HG02973 (cell line): Measurements from ENCODE around the gene RGSL1.
"Not testable (repeated sequence)": the region's sequence is repeated elsewhere in the genome, so short reads cannot be mapped to it uniquely, and the experiment has no call there.

Source experiments
- ATAC-seq: cut with Tn5 transposase; IDR thresholded peaks from one replicate; pipeline ENCODE4 v1.9.1; 2021; ENCODE audit warnings: moderate library complexity; ENCODE audit not compliant: unreplicated experiment

Gene RGSL1

GRCh38 chr1:182446033-182446669, 3.8 kb upstream of the RGSL1 start:
- ATAC-seq: peak; percentile 51

- ATAC-seq: not testable (repeated sequence)
These were observed 2.8 kb upstream of the RGSL1 start for GRCh38 chr1:182447124-182447523.

DNA sequence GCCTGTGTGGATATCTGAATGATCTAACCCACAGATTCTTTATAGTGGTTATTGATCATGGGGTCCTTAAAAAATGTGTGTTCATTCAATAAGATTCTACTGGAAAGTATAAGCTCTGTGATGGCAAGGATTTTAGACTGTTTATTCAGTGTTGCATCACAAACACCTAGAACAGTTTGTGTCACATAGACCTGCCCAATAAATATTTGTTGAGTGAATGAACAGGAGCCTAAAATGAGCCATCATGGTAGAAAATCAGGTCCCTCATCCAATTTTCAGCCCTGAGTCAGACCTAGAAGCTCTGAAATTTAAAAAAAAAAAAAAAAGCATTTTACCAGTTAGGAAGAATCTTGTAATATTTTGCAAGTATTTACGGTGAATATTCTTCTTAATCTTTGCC, 2.3 kb upstream of the RGSL1 start:
- no peak for ATAC-seq

DNA sequence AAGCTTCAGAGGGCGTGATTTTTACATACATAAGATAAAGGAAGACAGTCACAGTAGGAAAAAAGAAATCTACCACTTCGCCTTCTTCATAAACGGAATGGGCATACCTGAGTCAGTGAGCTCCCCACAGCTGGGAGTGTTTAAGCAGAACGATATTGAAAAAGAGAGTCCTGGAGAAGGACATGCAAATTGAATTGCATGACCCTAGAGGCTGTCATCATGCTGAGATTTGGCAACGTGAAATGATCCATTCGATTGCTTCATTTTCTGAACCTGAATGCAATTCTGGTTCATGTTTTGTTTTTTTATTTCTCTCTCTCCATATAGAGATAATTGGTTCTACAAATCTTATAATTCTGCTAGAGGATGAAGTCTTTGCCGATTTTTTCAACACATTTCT, 3.7 kb downstream of the RGSL1 start:
- no peak for ATAC-seq

DNA sequence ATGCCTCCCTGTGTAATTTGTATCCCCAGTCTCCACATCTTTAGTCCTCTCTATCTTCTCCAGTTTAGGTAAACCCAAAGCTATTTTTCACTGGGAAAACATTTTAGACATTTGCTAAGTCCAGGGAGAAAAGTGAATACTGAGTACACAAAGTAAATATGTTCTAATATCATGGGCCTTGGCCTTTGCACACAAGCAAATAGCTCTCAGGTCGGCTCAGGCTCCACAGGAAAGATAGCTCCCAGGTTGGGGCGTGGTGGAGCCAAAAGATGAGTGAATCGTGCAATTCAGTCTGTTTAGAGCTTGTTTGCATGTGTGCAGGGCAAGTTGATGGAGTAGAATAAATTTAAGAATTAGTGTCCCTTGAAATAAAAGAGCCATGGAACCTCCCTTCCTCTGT, 7.9 kb downstream of the RGSL1 start:
- no peak for ATAC-seq

- ATAC-seq: no peak
These were observed 10.0 kb downstream of the RGSL1 start for GRCh38 chr1:182459949-182460348.

- ATAC-seq: no peak
These were observed 10.6 kb downstream of the RGSL1 start for GRCh38 chr1:182460550-182460951.

DNA sequence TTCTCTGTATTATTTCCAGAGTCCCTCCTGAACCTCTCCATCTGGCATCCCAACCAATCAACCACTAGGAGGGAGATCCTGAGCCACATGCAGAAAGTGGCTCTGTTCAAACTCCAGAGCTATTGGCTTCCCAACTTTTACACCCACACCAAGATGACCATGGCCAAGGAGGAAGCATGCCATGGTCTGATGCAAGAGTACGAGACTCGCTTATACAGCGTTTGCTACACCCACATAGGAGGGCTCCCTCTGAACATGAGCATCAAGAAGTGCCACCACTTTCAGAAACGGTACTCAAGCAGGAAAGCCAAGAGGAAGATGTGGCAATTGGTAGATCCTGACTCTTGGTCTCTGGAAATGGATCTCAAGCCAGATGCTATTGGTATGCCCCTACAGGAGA, 23.6 kb downstream of the RGSL1 start:
- ATAC-seq: no peak

DNA sequence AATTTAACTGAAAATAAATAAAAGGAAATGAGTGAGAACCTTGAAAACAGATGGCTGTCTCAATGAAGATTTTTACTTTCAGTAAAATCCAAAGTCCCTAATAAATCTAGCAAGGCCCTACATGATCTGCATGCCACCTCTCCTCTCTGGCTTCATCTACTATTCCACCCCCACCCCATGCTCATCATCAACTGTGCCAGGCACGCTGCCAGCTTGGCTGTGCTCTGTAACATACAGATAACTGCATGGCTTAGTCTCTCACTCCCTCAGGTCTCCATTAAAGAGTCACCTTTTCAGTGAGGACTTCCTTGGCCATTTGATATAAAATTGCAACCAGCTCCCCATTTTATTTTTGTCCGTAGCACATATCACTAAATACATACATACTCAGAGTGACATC, 26.7 kb downstream of the RGSL1 start:
- no peak for ATAC-seq

DNA sequence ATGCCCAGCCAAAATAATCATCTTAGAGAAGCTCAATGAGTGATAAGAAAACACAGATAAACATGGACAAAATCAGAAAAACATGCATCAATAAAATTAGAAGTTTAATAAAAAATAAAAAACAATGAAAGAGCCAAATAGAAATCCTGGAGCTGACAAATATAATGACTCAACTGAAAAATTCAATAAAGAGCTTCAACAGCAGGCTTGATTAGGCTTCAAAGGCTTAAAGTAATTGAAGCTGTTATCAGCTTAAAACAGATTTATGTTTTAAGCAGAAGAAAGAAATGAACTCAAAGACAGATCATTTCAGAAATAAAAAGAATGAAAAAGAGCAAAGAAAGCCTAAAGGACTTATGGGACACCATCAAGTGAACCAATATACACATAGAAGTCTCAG, 28.3 kb downstream of the RGSL1 start:
- no peak for ATAC-seq

DNA sequence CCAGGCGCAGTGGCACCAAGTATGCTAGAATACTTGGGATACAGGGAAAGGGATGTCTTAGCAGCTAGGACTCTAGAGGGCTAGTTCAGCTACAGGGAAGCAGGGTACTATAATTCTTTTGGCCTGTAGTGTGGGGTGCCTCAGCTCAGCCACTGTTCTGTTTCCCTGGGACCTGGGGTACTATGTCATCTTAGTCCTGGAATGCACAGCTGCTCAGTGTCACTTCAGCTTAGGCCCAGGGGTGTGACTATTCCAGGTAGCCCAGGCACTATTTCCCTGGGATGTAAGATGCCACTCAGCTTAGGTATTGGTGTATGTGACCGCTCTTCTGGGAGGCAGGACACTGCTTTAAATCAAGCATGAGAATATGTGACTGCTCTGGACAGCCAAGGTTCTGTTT, 34.1 kb downstream of the RGSL1 start:
- no peak for ATAC-seq

- ATAC-seq: peak; percentile 90
These were observed 34.7 kb downstream of the RGSL1 start for GRCh38 chr1:182484531-182485257.

DNA sequence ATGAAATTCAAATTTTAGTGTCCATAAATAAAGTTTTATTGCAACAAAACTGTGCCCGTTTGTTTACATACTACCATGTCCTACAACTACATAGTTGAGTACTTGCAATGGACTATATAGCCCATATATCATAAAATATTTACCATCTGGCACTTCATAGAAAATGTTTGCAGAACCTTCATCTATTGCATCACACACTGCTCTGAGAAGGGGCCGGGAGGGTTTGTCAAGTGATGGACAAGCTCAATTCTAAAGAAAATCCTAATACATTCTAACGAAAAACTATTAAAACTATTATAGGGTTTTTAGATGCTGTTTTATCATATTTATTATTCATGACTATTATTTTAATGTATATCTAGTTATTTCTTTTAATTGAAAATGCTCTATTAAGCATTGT, 35.9 kb downstream of the RGSL1 start:
- ATAC-seq: no peak

DNA sequence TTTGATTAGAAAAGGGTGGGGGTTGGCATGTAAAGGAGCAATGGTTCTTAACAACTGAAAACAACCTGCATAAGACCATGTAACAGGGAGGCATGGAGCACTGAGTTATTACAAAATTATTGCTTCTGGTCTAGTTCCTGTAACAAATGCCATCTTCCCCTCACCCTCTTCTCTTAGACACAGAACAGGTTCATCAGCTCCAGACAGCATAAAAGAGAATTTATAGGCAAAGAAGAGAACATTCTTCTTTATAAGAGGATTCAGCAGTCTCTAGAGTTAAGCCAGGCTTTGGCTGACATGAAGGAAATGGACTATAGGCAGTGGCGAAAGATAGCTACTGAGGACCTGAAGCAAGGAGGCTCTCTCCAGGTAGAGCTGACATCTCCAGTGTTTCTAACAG, 38.9 kb downstream of the RGSL1 start:
- no peak for ATAC-seq

DNA sequence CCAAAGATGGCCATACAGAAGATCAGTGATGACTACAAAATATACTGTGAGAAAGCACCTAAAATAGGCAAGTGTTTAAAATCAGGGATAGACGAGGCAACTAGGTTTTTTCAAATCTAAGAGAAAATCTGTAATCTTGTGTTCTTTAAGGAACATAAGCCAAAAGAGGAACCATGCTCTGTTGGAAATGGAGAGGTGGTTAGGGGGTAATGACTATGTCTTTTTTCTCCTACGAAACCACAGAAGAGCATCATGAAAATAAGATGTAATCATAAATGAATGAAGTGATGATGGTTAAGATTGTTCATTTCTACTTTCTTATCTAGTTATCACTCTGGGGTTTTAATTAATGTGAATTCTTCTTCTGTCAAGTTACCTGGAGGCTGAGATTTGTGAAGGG, 43.1 kb downstream of the RGSL1 start:
- ATAC-seq: no peak

- ATAC-seq: no peak
These were observed 45.1 kb downstream of the RGSL1 start for GRCh38 chr1:182495002-182495401.

DNA sequence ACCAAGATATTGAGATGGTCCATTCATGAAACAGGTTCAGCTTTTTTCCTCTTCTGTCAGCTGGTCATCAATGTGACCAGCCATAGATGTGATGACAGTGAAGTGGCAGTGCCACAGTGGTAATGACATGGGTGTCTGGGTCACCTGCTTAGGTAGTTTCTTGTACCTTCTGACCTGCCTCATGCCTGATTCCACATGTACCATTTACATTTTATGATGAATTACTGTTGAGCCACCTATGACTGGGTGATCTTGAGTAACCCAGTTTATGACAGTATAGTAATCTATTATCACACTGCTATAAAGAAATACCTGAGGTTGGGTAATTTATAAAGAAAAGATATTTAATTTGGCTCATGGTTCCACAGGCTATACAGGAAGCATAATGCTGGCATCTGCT, 45.7 kb downstream of the RGSL1 start:
- no peak for ATAC-seq

DNA sequence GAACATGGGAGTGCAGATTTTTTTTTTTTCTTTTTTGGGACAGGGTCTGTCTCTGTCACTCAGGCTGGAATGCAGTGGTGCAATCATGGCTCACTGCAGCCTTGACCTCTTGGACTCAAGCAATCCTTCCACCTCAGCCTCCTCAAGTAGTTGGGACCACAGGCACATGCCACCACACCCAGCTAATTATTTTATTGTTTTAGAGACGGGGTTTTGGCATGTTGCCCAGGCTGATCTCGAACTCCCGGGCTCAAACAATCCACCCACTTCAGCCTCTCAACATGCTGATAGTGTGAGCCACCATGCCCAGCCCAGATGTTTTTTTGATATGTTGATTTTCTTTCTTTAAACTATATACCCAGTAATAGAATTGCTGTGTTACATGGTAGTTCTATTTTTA, 57.7 kb downstream of the RGSL1 start:
- ATAC-seq: no peak

DNA sequence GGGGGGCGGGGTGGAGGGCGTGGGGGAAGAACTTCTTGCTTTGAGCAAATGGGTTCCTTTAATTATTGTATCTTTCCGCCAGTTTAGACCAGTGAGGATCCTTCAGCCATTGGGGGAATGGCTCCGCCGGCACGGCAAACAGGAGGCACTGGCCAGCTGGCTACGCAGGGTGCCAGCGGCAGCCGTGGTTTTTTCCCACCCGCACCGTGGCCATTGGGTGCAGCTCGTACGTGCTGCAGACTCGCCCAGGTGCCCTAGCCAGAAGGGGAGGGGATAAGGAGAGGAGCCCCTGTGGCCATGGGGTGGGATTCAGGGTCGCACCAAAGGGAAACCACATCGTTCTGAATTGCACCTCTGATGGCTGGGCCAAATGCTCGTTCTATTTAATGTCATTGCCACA, 65.6 kb downstream of the RGSL1 start:
- no peak for ATAC-seq

DNA sequence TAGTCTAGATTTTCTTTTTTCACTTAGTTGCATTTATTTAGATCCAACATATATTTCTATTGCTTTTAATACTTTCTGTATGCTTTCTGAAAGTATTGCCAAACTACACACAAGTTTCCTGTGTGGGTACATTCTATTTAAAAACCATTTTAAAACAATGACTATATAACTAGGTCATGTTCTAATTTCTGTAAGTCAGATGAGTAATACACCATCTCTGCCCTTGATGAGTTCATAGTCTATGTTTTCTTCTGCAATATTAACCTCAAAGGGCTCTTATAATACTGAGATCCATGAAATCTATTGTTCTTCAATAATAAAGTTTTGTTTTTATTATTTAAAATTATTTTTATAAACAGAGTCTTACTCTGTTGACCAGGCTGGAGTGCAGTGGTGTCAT, 70.8 kb downstream of the RGSL1 start:
- no peak for ATAC-seq

- ATAC-seq: no peak
These were observed 75.4 kb downstream of the RGSL1 start for GRCh38 chr1:182525342-182525741.

DNA sequence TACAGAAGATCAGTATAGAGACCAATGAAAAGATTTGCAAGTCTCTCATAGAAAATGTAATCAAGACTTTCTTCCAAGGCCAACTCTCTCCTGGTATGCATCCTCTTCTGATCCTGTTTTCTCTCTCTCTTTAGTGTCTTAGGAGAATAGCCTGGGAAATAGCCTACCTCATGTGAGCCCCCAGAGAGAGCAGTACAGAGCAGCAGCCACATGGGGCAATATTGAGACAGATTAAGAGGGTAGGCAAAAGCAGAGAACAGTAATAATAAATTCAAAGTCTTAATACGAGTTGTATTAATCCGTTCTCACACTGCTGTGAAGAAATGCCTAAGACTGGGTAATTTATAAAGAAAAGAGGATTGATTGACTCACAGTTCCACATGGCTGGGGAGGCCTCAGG, 77.7 kb downstream of the RGSL1 start:
- no peak for ATAC-seq

- ATAC-seq: not testable (repeated sequence)
These were observed 78.3 kb downstream of the RGSL1 start for GRCh38 chr1:182528206-182528605.
